Activated CD4-positive, alpha-beta T cell treated with anti-CD3 and anti-CD28 coated beads for 4 hours (primary cell): Measurements from ENCODE around the gene KIAA1328.

Experiments
- DNase-seq, 2 donors: peaks; one replicate each; pipeline ENCODE4 v3.0.0-alpha.2; 2020

The KIAA1328 gene

GRCh38 chr18:37260367-37261093 lies 431.6 kb downstream of the KIAA1328 start:
- no peak for DNase-seq

GRCh38 chr18:37261246-37261840 lies 432.4 kb downstream of the KIAA1328 start:
- DNase-seq = no peak

- DNase-seq = no peak
Observed at GRCh38 chr18:37261988-37262387, 433.1 kb downstream of the KIAA1328 start.

- no peak for DNase-seq
Observed at GRCh38 chr18:37264956-37265355, 436.0 kb downstream of the KIAA1328 start.

- DNase-seq = no peak
Observed at GRCh38 chr18:37265382-37265781, 436.5 kb downstream of the KIAA1328 start.

GRCh38 chr18:37266290-37266689 lies 437.4 kb downstream of the KIAA1328 start:
- no peak for DNase-seq

- DNase-seq = no peak
Observed at GRCh38 chr18:37270038-37270665, 441.2 kb downstream of the KIAA1328 start.

GRCh38 chr18:37270666-37271052 lies 441.7 kb downstream of the KIAA1328 start:
- DNase-seq = no peak

GRCh38 chr18:37272226-37272625 lies 443.3 kb downstream of the KIAA1328 start:
- DNase-seq = no peak

- no peak for DNase-seq
Observed at GRCh38 chr18:37272841-37273240, 443.9 kb downstream of the KIAA1328 start.

GRCh38 chr18:37274309-37275236 lies 445.6 kb downstream of the KIAA1328 start:
- no peak for DNase-seq

- DNase-seq = no peak
Observed at GRCh38 chr18:37275237-37275741, 446.4 kb downstream of the KIAA1328 start.

- no peak for DNase-seq
Observed at GRCh38 chr18:37276111-37276890, 447.4 kb downstream of the KIAA1328 start.

- DNase-seq = no peak
Observed at GRCh38 chr18:37277804-37278203, 448.9 kb downstream of the KIAA1328 start.
